ENCODE data around the gene FHOD3.

GRCh38 chr18:36509646-36510197, 212.2 kb downstream of the FHOD3 start:
- TF ChIP-seq CTCF (IDR thresholded peaks at IDR 0.05) (no peak), POLR2A (IDR thresholded peaks at IDR 0.05) (no peak)

Measured in uterus (tissue), 2 donors.